Breast epithelium (tissue), 4 donors: ENCODE data around the gene GOLGA8A. TPM values are rescaled to one million over a fixed set of nuclear protein-coding genes. Genes with fewer than 3 reads are reported as not detected.
A peak's percentile ranks its signal among the peaks of the same experiment; 100 is the strongest.

Source experiments
- DNase-seq, 2 donors: peaks; one replicate each; pipeline ENCODE4 v3.0.0-alpha.2; 2019; ENCODE audit warnings: low spot score in 2 of 2
- H3K27ac ChIP-seq, 2 donors: fragments of 200-600 bp; sonication (generic) in 1 of 2; one replicate each; pipeline ENCODE4 v1.5.1; 2016 to 2019; ENCODE audit warnings: mild to moderate bottlenecking in 1 of 2
- H3K27me3 ChIP-seq, 2 donors: fragments of 200-600 bp; sonication (generic) in 1 of 2; one replicate each; pipeline versions ENCODE4 v1.5.1 to v1.6.0; 2017 to 2019; ENCODE audit warnings: control low read depth in 1 of 2, mild to moderate bottlenecking in 1 of 2
- H3K36me3 ChIP-seq: fragments of 200-600 bp; one replicate; pipeline ENCODE4 v1.5.1; 2019
- H3K4me1 ChIP-seq, 2 donors: fragments of 200-600 bp; sonication (generic); one replicate each; pipeline ENCODE4 v1.5.1; 2016 to 2019; ENCODE audit warnings: control low read depth in 1 of 2
- H3K4me3 ChIP-seq, 3 donors: fragments of 200-600 bp; sonication (generic); 1 replicate in 2 of 3; 2 replicates in 1 of 3; pipeline ENCODE4 v1.5.1; 2016 to 2019; ENCODE audit warnings: mild to moderate bottlenecking in 3 of 3, moderate library complexity in 2 of 3
- H3K9me3 ChIP-seq, 2 donors: fragments of 200-600 bp; sonication (generic) in 1 of 2; one replicate each; pipeline ENCODE4 v1.5.1; 2016 to 2019; ENCODE audit warnings: control low read depth in 1 of 2
- CTCF ChIP-seq, 3 donors: fragments of 450-650 bp; IDR thresholded peaks; one replicate each; pipeline ENCODE4 v1.5.1; 2016 to 2017; ENCODE audit warnings: antibody characterized with exemption in 3 of 3, mild to moderate bottlenecking in 3 of 3, moderate library complexity in 3 of 3
- POLR2A ChIP-seq: fragments of 450-650 bp; IDR thresholded peaks from one replicate; pipeline ENCODE4 v1.6.1; 2016; ENCODE audit warnings: antibody characterized with exemption, mild to moderate bottlenecking, moderate library complexity
- POLR2AphosphoS5 ChIP-seq, 3 donors: sonication (generic); formaldehyde crosslinking; IDR thresholded peaks; one replicate each; pipeline ENCODE4 v1.6.1; 2017; ENCODE audit warnings: antibody characterized with exemption in 3 of 3
- intact Hi-C: fragments of 100-400 bp; cut with DNase I; formaldehyde crosslinking; loops from one replicate; pipeline ENCODE4 v1.15.1; 2023; ENCODE audit warnings: low total_unique reads
- total RNA-seq, 3 donors: library from RNA; depleted of rRNA; stranded (reverse); fragments of >200 nt; gene quantifications; one replicate each; pipeline ENCODE4 v1.1.0, GENCODE V29; 2016

The GOLGA8A gene
- 10 to 100 TPM; 33.0 to 77.7 (median 73.4) TPM for total RNA-seq

GRCh38 chr15:34437687-34438086 is at the start of gene GOLGA8A:
Gene GOLGA8A (minus strand): TSS chr15:34437808. CDS start chr15:34389691, 48,117 bp downstream.
- no peak for TF ChIP-seq CTCF (IDR thresholded peaks at IDR 0.05)
- no peak for TF ChIP-seq POLR2A
- no peak for TF ChIP-seq POLR2AphosphoS5 (IDR thresholded peaks at IDR 0.05)
- peak within 1 kb of the TSS; percentile 50 to 75 (median 74) for H3K4me3 ChIP-seq
- peak within 1 kb of the TSS in 1 of 2 donors; percentile 38 for H3K27ac ChIP-seq
- no peaks in the 10 kb centered on the region for H3K27me3 ChIP-seq
- H3K36me3 ChIP-seq: no peaks in the 10 kb centered on the region
- peak in 1 of 2 donors; percentile 57 for DNase-seq
- no peaks in the 10 kb centered on the region for H3K9me3 ChIP-seq
- H3K4me1 ChIP-seq: no peaks in the 10 kb centered on the region
- intact Hi-C loops: no loop called here

GRCh38 chr15:34483644-34484043 is 46.0 kb upstream of the GOLGA8A start:
- no peak for DNase-seq
- intact Hi-C loops: no loop called here
- no peaks in the 10 kb centered on the region for H3K36me3 ChIP-seq
- no peaks in the 10 kb centered on the region for H3K4me1 ChIP-seq
- H3K9me3 ChIP-seq: no peaks in the 10 kb centered on the region
- TF ChIP-seq POLR2AphosphoS5 (IDR thresholded peaks at IDR 0.05) (no peak), CTCF (IDR thresholded peaks at IDR 0.05) (no peak), POLR2A (no peak)
- H3K27me3 ChIP-seq: no peaks in the 10 kb centered on the region
- H3K4me3 ChIP-seq: no peak overlapping the region
- no peak overlapping the region for H3K27ac ChIP-seq

GRCh38 chr15:34481370-34481769 is 43.8 kb upstream of the GOLGA8A start:
- no peak overlapping the region for H3K27ac ChIP-seq
- H3K27me3 ChIP-seq: no peaks in the 10 kb centered on the region
- H3K4me1 ChIP-seq: no peaks in the 10 kb centered on the region
- no peak for DNase-seq
- H3K4me3 ChIP-seq: no peak overlapping the region
- intact Hi-C loops: no loop called here
- no peaks in the 10 kb centered on the region for H3K36me3 ChIP-seq
- TF ChIP-seq POLR2AphosphoS5 (IDR thresholded peaks at IDR 0.05): no peak
- H3K9me3 ChIP-seq: no peaks in the 10 kb centered on the region

GRCh38 chr15:34473840-34474239 is 36.2 kb upstream of the GOLGA8A start:
- TF ChIP-seq POLR2AphosphoS5 (IDR thresholded peaks at IDR 0.05): no peak
- TF ChIP-seq POLR2A: no peak
- TF ChIP-seq CTCF (IDR thresholded peaks at IDR 0.05): no peak
- intact Hi-C loops: no loop called here
- no peaks in the 10 kb centered on the region for H3K9me3 ChIP-seq
- no peaks in the 10 kb centered on the region for H3K36me3 ChIP-seq
- no peaks in the 10 kb centered on the region for H3K27me3 ChIP-seq
- DNase-seq: no peak
- H3K4me1 ChIP-seq: no peaks in the 10 kb centered on the region
- no peak overlapping the region for H3K27ac ChIP-seq
- no peak overlapping the region for H3K4me3 ChIP-seq

- Histone ChIP-seq H3K4me3 (no peak overlapping the region), H3K27me3 (no peaks in the 10 kb centered on the region), H3K36me3 (no peaks in the 10 kb centered on the region), H3K27ac (no peak overlapping the region), H3K4me1 (no peaks in the 10 kb centered on the region), H3K9me3 (no peaks in the 10 kb centered on the region)
- TF ChIP-seq POLR2AphosphoS5 (IDR thresholded peaks at IDR 0.05) (no peak), CTCF (IDR thresholded peaks at IDR 0.05) (no peak), POLR2A (no peak)
- no peak for DNase-seq
- intact Hi-C loops: no loop called here
Measured at GRCh38 chr15:34472947-34473346, 35.3 kb upstream of the GOLGA8A start.

- no peaks in the 10 kb centered on the region for H3K9me3 ChIP-seq
- DNase-seq: no peak
- TF ChIP-seq POLR2AphosphoS5 (IDR thresholded peaks at IDR 0.05): no peak
- TF ChIP-seq CTCF (IDR thresholded peaks at IDR 0.05): no peak
- no peak for TF ChIP-seq POLR2A
- no peak overlapping the region for H3K4me3 ChIP-seq
- H3K27me3 ChIP-seq: no peaks in the 10 kb centered on the region
- no peaks in the 10 kb centered on the region for H3K36me3 ChIP-seq
- H3K27ac ChIP-seq: no peak overlapping the region
- intact Hi-C loops: no loop called here
- H3K4me1 ChIP-seq: no peaks in the 10 kb centered on the region
Measured at GRCh38 chr15:34470892-34471291, 33.3 kb upstream of the GOLGA8A start.
